ENCODE measurements around the gene TLNRD1.
A peak's percentile ranks its signal among the peaks of the same experiment; 100 is the strongest.

TLNRD1 gene

DNA sequence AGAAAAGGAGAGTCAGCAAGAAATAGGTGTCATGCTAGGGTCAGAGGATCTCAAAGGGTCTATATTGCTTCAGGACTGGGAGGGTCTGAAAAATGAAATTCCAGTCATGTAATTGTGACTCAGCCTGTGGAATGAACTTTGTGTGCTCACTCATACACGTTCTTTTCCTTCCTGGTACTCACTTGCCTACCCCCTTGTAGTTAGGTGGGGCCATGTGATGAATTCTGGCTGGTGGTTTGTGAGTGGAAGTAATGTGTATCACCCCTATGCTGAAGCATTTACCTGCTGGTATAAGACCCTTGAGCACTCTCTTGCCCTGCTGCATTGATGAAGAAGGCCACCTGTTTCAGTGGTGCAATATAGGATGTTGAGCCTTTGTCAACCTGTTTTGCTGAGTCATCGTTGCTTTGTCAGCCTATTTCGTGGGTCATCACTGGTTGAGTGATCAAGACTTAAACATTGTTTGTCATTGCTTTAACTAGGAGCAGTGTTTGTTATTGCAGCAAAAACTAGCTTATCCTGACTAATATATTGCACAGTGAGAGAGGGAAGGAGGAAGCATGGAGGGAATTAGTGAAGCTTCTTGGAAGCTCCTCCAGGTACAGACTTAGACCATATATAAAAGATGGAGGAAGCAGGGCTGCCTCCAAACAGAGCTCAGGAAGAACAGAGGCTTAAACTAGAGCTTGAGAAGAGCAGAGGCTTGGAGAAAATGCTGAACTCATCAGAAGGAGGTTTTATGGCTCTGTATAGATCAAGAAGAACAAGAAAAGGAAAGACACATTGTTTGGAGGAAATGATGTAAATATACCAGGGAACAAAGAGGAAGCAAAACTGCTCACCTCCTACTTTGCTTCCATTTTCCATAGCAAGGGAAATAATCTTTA lies 28.9 kb downstream of the TLNRD1 start:
- peak; percentile 33 for DNase-seq

DNA sequence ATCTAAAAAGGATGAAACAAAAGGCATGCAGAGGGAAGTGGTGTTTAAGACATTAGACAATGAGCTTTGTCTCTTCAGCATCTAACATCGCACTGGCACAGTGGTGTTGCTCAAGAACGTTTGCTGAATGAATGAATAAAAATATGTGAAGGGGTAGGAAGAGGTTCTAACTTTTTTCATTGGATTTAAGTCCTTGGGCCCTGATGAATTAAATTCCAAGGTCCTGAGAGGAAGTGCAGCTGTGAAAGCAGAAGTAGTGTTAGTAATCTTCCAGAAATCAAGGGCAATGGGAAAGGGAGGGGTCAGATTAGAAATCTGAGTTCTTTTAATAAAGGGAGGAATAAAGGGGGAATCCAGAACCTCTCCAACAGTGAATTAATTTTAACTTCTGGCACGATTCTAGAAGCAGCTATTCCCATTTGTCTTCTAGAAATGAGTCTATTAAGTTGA lies 29.6 kb downstream of the TLNRD1 start:
- DNase-seq, result no peak

DNA sequence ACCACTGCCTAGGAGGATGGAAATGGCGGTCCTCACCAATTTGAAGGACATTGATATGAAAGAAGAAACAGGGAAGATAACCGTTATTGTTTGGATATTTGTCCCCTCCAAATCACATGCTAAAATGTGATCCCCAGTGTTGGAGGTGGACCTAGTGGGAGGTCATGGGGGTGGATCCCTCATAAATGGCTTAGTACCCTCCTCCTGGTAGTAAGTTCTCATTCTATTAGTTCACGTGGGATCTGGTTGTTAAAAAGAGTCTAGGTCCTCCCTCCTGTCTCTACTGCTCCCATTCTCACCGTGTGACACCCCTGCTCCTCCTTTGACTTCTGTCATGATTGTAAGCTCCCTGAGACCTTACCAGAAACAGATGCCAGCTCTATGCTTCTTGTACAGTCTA lies 30.5 kb downstream of the TLNRD1 start:
- no peak for DNase-seq

DNA sequence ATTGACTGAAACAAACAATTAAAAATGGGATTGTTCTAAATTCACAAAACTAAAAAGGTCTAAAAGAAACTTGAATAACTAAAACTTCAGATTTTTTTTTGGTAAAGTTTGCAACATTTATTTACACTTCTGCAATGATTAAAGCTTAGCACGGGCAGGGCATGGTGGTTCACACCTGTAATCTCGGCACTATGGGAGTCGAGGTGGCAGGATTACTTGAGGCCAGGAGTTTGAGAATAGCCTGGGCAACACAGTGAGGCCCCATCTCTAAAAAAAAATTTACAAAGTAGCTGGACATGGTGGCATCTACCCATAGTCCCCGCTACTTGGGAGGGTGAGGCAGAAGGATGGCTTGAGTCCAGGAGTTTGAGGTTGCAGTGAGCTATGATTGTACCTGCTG lies 31.6 kb downstream of the TLNRD1 start:
- no peak for DNase-seq

DNA sequence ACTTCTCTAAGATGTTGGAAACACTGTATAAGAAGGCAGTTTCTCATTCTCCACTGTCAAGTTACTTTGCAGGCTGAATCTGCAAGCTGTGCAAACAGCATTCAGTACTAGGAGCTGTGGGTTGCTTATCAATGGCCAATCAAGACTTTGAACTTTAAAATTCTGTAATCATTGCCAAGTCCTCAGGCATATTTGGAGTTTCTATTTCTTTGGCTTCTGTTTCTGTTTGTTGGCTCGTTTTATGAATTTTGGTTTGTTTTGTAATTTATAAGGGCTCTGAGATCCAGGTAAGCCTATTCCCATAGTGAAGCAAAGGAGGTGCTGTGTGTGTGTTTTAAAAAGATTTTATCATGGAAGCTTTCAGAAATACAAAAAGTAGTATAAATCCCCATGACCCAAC lies 32.1 kb downstream of the TLNRD1 start:
- DNase-seq, result no peak

DNA sequence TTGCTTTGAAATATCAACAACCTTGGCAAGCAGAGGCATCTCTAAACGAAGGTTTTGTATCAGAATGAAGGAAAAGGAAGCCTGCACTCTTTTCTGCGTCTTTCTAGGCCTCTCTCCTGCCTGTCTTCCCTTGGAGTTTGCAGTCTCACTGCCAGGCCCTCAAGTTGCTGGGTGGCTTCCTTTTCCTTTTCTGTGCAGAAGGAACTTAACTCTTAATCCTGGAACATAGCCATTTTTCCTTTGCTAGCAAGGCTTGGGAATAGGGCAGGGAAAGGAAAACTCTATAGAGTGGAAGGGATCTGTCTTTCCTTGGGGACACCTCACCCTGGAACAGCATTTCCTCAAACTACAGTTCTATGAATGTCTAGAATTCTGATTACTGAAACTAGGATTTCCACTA lies 32.8 kb downstream of the TLNRD1 start:
- no peak for DNase-seq

DNA sequence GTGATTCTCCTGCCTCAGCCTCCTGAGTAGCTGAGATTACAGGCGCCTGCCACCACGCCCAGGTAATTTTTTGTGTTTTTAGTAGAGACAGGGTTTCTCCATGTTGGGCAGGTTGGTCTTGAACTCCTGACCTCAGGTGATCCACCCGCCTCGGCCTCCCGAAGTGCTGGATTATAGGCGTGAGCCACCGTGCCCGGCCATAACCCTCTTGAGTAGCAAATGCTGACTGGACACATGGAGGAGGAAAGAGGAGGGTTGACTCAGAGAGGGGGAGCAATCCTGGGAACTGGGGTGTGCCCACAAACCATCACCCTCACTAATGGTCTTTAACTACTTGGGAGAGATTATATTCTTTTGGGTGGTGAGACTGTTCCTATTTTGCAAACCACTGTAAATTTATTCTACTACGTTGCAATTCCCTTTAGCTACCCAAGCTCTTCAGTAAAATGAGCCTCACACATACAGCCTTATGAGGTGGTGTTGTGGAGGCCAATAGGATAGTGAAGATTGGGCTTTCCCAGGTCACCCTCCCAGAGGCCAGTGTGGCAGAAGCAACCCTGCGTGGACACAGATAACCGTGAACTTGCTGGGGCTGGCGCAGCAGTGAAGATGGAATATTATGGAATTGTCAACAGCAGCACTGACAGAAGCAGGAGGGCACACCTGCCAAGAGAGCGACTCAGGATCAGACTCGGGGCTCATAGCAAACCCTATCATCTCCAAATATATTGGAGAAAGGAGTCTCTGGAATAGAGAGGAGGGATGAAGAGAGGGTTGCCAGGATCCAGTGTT lies 37.4 kb downstream of the TLNRD1 start:
- DNase-seq, result no peak

DNA sequence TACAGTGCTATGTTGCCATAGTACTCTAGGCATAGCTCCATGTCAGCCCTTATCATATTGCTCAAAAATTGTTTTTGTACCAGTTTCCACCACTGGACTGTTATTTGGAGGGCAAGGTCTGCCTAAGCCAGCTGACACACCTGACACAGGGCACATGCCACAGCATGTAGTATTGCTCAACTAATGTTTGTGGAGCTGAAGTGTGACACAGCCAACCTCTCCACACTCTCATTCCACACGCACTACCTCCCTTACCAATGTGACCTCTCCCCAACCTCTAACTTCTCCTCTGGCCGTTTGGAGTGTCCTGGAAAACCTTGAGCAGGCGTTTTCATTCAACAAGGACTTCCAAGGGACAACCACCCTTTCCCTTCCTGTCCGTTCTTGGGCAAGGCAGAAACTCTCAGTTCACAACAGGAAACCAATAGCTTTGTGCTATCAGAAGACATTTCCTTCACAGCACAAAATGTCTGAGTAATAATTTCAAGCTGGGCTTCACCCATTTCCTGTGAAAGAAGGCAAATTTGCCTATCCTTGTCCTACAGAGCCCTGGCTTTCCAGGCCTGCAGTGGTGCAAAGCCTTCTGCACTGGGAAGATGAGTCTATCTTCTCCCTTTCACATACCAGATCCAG lies 38.4 kb downstream of the TLNRD1 start:
- no peak for DNase-seq

DNA sequence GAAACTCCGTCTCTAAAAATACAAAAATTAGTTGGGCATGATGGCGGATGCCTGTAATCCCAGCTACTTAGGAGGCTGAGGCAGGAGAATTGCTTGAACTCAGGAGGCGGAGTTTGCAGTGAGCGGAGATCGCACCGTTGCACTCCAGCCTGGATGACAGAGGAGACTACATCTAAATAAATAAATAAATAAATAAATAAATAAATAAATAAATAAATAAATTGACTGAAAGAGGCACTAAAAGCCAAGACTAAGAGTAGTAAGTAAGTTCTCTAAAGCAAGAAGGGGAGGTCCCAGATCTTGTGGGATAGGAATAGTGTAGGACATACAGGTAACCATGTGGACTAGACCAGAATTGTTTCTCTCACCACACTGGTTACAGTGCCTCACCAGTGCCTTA lies 40.0 kb downstream of the TLNRD1 start:
- no peak for DNase-seq

DNA sequence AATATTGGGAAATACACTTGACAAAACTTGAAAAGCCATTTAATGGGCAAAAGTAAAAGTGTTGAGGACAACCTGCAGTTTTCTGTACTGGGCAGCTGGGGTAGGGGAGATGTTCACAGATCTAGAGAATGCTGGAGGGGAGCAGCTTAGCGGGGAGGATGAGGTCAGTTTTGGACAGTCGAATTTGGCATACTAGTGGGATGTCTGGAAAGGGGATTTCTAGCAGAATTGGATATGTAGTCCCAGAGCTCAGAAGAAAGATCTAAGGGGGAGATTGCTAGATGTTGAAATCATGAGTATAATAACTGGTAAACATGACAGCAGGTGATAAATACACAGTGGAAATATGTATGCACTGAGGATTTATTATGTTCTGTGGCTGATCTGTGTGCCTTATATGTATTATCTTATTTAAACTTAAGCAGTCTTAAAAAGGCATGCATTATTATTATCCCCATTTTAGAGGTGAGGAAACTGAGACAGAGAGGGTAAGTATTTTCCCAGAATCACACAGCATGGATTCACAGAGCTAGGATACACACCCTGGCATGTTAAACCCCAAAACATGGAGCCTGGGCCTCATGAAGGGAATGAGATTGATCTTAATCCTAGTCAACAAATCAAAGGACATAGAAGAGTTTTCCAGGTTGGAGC lies 42.7 kb downstream of the TLNRD1 start:
- no peak for DNase-seq

DNA sequence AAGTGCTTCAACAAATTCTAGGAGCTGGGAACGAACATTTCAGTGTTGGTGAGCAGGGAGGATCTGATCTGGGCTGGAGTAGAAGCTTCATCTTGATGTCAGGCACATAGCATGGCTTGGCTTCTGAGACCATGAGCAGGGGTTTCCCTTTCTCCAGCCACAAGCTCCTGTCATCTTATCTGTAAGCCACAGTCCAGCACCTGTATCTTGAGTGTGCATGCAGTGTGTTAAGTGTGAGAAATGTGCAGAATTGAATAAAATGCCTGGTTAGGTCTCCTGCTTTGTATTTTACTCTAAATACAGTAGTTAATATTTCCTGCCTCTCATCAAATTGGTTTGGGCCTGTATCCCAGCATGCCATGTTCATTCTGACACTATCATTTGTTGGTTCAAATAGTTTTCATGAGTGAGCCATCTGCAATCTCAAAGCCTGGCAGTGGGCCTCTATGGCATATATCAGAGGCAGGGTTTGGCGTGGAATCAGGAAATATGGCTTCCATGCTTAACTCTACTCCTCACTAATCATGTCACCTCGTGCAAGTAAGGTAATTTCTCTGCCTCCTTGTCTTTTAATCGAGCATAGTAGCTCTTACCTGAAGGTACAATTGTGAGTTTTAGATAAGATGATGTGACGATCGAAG lies 43.3 kb downstream of the TLNRD1 start:
- DNase-seq, result no peak

DNA sequence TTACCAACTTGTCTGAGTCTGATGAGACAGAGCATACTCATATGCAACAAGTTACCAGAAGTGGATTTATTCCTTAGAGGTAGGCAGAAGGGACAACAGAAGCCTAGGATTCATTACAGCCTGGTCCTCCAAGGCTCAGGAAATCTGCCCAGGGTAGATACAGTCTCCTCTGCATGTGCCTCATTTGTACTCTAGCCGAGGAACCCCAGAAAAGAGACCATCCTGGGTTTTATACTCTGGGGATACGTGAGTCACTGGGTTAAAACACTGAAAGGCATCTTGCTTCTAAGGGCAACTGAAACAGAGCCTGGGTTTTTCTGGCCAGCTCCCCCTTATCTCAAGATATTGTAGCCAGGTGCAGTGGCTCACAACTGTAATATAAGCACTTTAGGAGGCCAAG lies 45.6 kb downstream of the TLNRD1 start:
- DNase-seq, result no peak

DNA sequence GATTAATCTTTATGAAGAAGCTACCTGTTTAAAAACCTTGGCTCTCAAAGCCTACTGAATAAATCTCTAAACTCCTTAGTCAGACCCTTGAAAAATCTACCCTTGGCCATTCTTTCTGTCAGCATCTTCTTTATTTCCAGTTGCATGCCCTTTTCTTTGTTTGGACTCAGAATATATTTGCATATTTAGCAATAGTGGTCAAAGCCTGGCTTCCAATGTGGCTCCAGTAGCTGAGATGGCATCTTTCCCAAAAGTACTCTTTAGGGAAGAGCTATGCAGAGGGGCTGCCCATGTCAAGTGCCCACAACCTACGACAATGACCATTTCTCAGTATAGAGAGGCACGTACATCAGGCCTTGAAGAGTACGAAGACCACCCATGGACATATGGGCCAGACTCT lies 47.2 kb downstream of the TLNRD1 start:
- DNase-seq, result no peak

DNA sequence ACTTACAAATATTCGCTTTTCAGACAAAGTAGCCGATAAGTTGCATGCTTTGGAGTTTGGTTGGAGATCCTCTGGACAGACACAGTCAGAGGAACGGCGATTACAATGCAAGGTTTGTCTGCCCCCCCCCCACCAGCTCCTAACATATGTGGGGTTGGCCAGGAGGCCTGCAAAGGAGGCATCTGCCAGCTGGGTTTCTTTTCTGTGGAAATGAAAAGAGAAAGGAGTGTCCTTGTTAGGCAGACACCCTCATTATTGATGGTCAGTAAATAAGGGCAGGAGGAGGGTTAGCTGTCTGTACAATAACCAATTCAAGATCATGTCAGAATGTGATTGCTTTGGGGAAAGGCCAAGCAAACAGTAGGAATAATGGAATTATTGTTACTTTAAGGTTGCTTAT lies 49.1 kb downstream of the TLNRD1 start:
- DNase-seq, result no peak

DNA sequence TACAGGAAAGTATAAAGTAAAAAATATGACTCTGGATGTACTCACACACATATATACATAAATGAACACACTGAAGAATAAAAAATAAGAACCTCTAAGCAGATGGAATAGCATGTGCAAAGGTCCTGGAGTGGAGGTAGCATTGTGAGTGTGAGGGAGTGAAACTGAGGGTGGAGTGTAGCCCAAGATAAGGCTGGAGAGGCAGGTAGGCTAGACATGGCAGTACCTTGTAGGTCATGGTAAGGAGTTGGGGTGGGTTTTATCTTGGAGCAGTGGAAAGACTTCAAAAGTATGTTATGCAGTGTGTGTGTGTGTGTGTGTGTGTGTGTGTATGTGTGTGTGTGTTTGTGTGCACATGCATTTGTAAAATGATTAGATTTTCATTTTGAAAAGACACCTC lies 49.5 kb downstream of the TLNRD1 start:
- no peak for DNase-seq

DNA sequence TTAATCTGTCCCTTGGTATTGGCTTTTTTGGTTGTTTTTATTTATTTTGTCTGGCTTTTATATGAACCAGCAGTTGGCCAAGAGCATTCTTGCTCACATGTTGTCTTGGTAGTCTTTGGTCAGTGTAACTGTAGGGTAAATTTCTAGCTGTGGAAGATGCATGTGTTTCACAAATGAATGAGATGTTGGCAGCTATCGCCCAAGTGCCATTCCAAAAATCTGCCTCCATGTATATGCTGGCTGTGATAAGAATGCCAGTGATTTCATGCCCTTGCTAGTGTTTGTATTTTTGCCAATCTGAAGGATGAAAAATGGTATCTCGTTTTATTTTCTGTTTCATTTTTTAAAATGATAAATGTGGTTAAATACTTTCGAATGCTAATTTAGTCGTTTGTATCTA lies 50.1 kb downstream of the TLNRD1 start:
- DNase-seq, result no peak

DNA sequence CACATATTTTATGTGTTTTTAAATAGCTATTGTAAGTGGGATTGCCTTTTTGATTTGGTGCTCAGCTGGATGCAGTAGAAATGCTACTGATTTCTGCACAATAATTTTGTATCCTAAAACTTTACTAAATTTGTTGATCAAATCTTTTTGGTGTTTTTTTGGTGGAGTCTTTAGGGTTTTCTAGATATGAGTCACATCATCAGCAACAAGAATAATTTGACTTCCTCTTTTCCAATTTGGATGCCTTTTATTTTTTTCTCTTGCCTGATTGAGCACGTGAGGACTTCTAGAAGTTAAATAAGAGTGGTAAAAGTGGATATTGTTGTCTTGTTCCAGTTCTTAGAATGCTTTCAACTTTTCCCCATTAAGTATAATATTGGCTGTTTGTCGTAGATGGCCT lies 51.3 kb downstream of the TLNRD1 start:
- no peak for DNase-seq

DNA sequence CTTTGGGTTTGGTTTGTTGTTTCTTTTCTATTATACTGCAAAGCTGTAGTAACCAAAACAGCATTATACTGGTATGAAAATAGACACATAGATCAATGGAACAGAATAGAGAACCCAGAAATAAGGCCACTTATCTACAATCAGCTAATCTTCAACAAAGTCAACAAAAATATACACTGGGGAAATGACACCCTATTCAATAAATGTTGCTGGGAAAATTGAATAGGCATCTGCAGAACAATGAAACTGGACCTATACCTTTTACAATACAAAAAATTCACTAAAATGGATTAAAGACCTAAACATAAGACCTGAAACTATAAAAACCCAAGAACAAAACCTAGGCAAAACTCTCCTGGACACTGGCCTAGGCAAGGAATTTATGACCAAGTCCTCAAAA lies 52.9 kb downstream of the TLNRD1 start:
- DNase-seq, result no peak

DNA sequence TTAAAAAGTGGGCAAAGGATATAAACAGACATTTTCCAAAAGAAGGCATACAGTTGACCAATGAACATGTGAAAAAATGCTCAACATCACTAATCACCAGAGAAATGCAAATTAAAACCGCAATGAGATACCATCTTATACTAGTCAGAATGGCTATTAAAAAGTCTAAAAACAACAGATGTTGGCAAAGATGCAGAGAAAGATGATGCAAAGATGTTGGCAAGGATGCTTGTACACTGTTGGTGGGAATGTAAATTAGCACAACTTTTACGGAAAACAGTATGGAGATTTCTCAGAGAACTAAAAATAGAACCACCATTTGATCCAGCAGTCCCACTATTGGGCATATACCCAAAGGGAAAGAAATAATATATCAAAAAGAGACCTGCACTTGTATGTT lies 53.5 kb downstream of the TLNRD1 start:
- DNase-seq, result peak; percentile 46

All from EL (cell line).